H9 (cell line): ENCODE results near the gene ALDH1B1. TPM values are rescaled to one million over a fixed set of nuclear protein-coding genes. Genes with fewer than 3 reads are reported as not detected.

ENCODE experiments used
- DNase-seq: peaks from one replicate; pipeline ENCODE4 v3.0.0-alpha.2; 2017
- H2AFZ ChIP-seq: one replicate; pipeline ENCODE4 v1.6.1; 2013; ENCODE audit warnings: mild to moderate bottlenecking, low read length, control low read depth, moderate library complexity
- H2AK5ac ChIP-seq: 2 replicates; pipeline ENCODE4 v1.6.1; 2013; ENCODE audit warnings: low read length, control low read depth, mixed read lengths; ENCODE audit not compliant: insufficient read length
- H2BK120ac ChIP-seq: one replicate; pipeline ENCODE4 v1.6.1; 2013; ENCODE audit warnings: low read depth, mild to moderate bottlenecking, low read length, control low read depth, inconsistent platforms; ENCODE audit not compliant: poor library complexity, severe bottlenecking
- H2BK12ac ChIP-seq: 2 replicates; pipeline ENCODE4 v1.6.1; 2013; ENCODE audit warnings: low read length, control low read depth, mixed read lengths, low read depth; ENCODE audit not compliant: insufficient read length
- H2BK15ac ChIP-seq: 2 replicates; pipeline ENCODE4 v1.6.1; 2013; ENCODE audit warnings: low read depth, low read length, control low read depth
- H2BK20ac ChIP-seq: one replicate; pipeline ENCODE4 v1.6.1; 2013; ENCODE audit warnings: low read depth, mild to moderate bottlenecking, low read length, control low read depth, inconsistent platforms; ENCODE audit not compliant: poor library complexity, severe bottlenecking
- H2BK5ac ChIP-seq: 2 replicates; pipeline ENCODE4 v1.6.1; 2013; ENCODE audit warnings: low read length, control low read depth, mixed read lengths; ENCODE audit not compliant: insufficient read length
- H3K14ac ChIP-seq: 2 replicates; pipeline ENCODE4 v1.6.1; 2013; ENCODE audit warnings: low read length, control low read depth; ENCODE audit not compliant: insufficient read depth
- H3K18ac ChIP-seq: 2 replicates; pipeline ENCODE4 v1.6.1; 2013; ENCODE audit warnings: low read depth, mild to moderate bottlenecking, mixed read lengths, low read length, control low read depth; ENCODE audit not compliant: insufficient read length
- H3K23ac ChIP-seq: 2 replicates; pipeline ENCODE4 v1.6.1; 2013; ENCODE audit warnings: low read length, control low read depth, mixed read lengths, low read depth; ENCODE audit not compliant: insufficient read length
- H3K23me2 ChIP-seq: 2 replicates; pipeline ENCODE4 v1.6.1; 2013; ENCODE audit warnings: low read depth, mild to moderate bottlenecking, mixed read lengths, low read length, control low read depth; ENCODE audit not compliant: insufficient read length, poor library complexity, severe bottlenecking
- H3K27ac ChIP-seq: 2 replicates; pipeline ENCODE4 v1.5.1; 2013; ENCODE audit warnings: low read length, control low read depth, mixed read lengths, low read depth; ENCODE audit not compliant: insufficient read length
- H3K27me3 ChIP-seq: 2 replicates; pipeline ENCODE4 v1.6.1; 2013; ENCODE audit warnings: low read length, control low read depth, inconsistent platforms; ENCODE audit not compliant: insufficient read depth
- H3K4ac ChIP-seq: 2 replicates; pipeline ENCODE4 v1.6.1; 2013; ENCODE audit warnings: low read depth, mild to moderate bottlenecking, control low read depth, inconsistent platforms, low read length, moderate library complexity
- H3K4me1 ChIP-seq: 2 replicates; pipeline ENCODE4 v1.6.1; 2013; ENCODE audit warnings: low read length, control low read depth, inconsistent platforms; ENCODE audit not compliant: insufficient read depth
- H3K4me2 ChIP-seq: 2 replicates; pipeline ENCODE4 v1.6.1; 2013; ENCODE audit warnings: low read length, control low read depth, mixed read lengths; ENCODE audit not compliant: insufficient read length, insufficient read depth
- H3K56ac ChIP-seq: 2 replicates; pipeline ENCODE4 v1.6.1; 2013; ENCODE audit warnings: low read depth, mild to moderate bottlenecking, mixed read lengths, low read length, control low read depth; ENCODE audit not compliant: insufficient read length
- H3K79me1 ChIP-seq: 2 replicates; pipeline ENCODE4 v1.6.1; 2013; ENCODE audit warnings: low read depth, mild to moderate bottlenecking, moderate library complexity, low read length, control low read depth, inconsistent platforms; ENCODE audit not compliant: insufficient read depth, poor library complexity, severe bottlenecking
- H3K79me2 ChIP-seq: 2 replicates; pipeline ENCODE4 v1.6.1; 2013; ENCODE audit warnings: low read length, control low read depth, inconsistent platforms; ENCODE audit not compliant: insufficient read depth
- H3K9ac ChIP-seq: 2 replicates; pipeline ENCODE4 v1.6.1; 2013; ENCODE audit warnings: low read length, control low read depth, mixed read lengths; ENCODE audit not compliant: insufficient read length; ENCODE audit errors: extremely low read depth
- H3K9me3 ChIP-seq: one replicate; pipeline ENCODE4 v1.6.1; 2013; ENCODE audit warnings: low read depth, low read length, inconsistent platforms; ENCODE audit not compliant: control insufficient read depth
- H3T11ph ChIP-seq: one replicate; pipeline ENCODE4 v1.6.1; 2013; ENCODE audit warnings: mild to moderate bottlenecking, low read length, control low read depth, inconsistent platforms
- H4K20me1 ChIP-seq: one replicate; pipeline ENCODE4 v1.6.1; 2013; ENCODE audit not compliant: control insufficient read depth, insufficient read length, insufficient read depth
- H4K5ac ChIP-seq: 2 replicates; pipeline ENCODE4 v1.6.1; 2013; ENCODE audit warnings: low read depth, mild to moderate bottlenecking, mixed read lengths, low read length, control low read depth; ENCODE audit not compliant: insufficient read length
- H4K8ac ChIP-seq: replicated peaks from 2 replicates; pipeline ENCODE4 v1.6.1; 2013; ENCODE audit warnings: low read length, control low read depth, mixed read lengths, low read depth; ENCODE audit not compliant: insufficient read length
- H4K91ac ChIP-seq: 2 replicates; pipeline ENCODE4 v1.6.1; 2013; ENCODE audit warnings: low read depth, mild to moderate bottlenecking, moderate library complexity, mixed read lengths, low read length, control low read depth; ENCODE audit not compliant: insufficient read length
- H3K27ac Mint-ChIP-seq, 3 experiments: 2 replicates in 2 of 3; 3 replicates in 1 of 3; pipeline ENCODE4 v1.8.0; 2020 to 2021; ENCODE audit warnings: mixed read lengths in 3 of 3, mild to moderate bottlenecking in 1 of 3, moderate library complexity in 1 of 3
- H3K27me3 Mint-ChIP-seq: 2 replicates; pipeline ENCODE4 v1.8.0; 2021; ENCODE audit warnings: low read depth, mild to moderate bottlenecking, moderate library complexity, mixed read lengths
- H3K36me3 Mint-ChIP-seq, 3 experiments: 2 replicates in 2 of 3; 3 replicates in 1 of 3; pipeline ENCODE4 v1.8.0; 2020 to 2021; ENCODE audit warnings: low read depth in 3 of 3, mixed read lengths in 3 of 3; ENCODE audit not compliant: insufficient read depth in 1 of 3
- H3K4me1 Mint-ChIP-seq, 2 experiments: 2 replicates each; pipeline ENCODE4 v1.8.0; 2020; ENCODE audit warnings: mixed read lengths in 2 of 2
- H3K4me3 Mint-ChIP-seq, 2 experiments: 2 replicates in 1 of 2; 3 replicates in 1 of 2; pipeline ENCODE4 v1.8.0; 2020 to 2021; ENCODE audit warnings: mild to moderate bottlenecking in 2 of 2, mixed read lengths in 2 of 2, moderate library complexity in 1 of 2
- H3K9me3 Mint-ChIP-seq, 2 experiments: 2 replicates in 1 of 2; 3 replicates in 1 of 2; pipeline ENCODE4 v1.8.0; 2020; ENCODE audit warnings: mild to moderate bottlenecking in 2 of 2, mixed read lengths in 2 of 2, moderate library complexity in 1 of 2
- CTCF ChIP-seq: fragments of 200-600 bp; sonication (generic); conservative IDR thresholded peaks from 3 replicates; pipeline ENCODE4 v1.8.0; 2021; ENCODE audit warnings: antibody characterized with exemption, mild to moderate bottlenecking
- WGBS: extraction: QIAGEN DNeasy Blood & Tissue Kit; methylation state at CpG from one replicate; pipeline ENCODE4 v1.1.7; 2013; ENCODE audit warnings: missing lambda C conversion rate, low lambda C conversion rate, mixed read lengths; ENCODE audit not compliant: insufficient read length; ENCODE audit errors: extremely low coverage; 5-methylcytosine and 5-hydroxymethylcytosine counted together
- total RNA-seq: library from RNA; stranded (reverse); gene quantifications from 2 replicates; pipeline ENCODE4 v1.2.1, GENCODE V29; 2021

ALDH1B1 gene
- total RNA-seq, 1 experiment from 2014 or later, result 49.6 TPM

GRCh38 chr9:38343552-38343951 lies 49.0 kb upstream of the ALDH1B1 start:
- H3K79me2 ChIP-seq, result no peaks in the 10 kb centered on the region
- H2AFZ ChIP-seq, result no peak overlapping the region
- Mint-ChIP-seq H3K27ac (no peak overlapping the region), H3K4me3 (no peak overlapping the region), H3K27me3 (peaks cover 82% of the 10 kb centered on the region), H3K9me3 (no peaks in the 10 kb centered on the region; a peak in 1 of 5 replicates), H3K36me3 (peaks cover 0 to 2% (median 0%) of the 10 kb centered on the region in 3 experiments; a peak in 2 of 7 replicates), H3K4me1 (peaks cover 25 to 32% of the 10 kb centered on the region in 2 experiments)
- H4K91ac ChIP-seq, result no peak overlapping the region
- H2BK5ac ChIP-seq, result no peak overlapping the region
- H2AK5ac ChIP-seq, result no peak overlapping the region
- H3K27ac ChIP-seq, result no peak overlapping the region
- no peak overlapping the region for H2BK20ac ChIP-seq
- no peak overlapping the region for H2BK120ac ChIP-seq
- no peaks in the 10 kb centered on the region for H3K79me1 ChIP-seq
- no peak for DNase-seq
- no peak overlapping the region for H3T11ph ChIP-seq
- no peak overlapping the region for H3K9ac ChIP-seq
- no peak overlapping the region for H4K8ac ChIP-seq
- WGBS, result no CpG with 5 or more reads among the region's 6 CpGs
- no peaks in the 10 kb centered on the region for H4K20me1 ChIP-seq
- no peak overlapping the region for H2BK15ac ChIP-seq
- H3K9me3 ChIP-seq, result no peaks in the 10 kb centered on the region
- H3K4ac ChIP-seq, result no peak overlapping the region
- H2BK12ac ChIP-seq, result no peak overlapping the region
- H3K23me2 ChIP-seq, result no peaks in the 10 kb centered on the region
- H3K4me1 ChIP-seq, result no peaks in the 10 kb centered on the region
- H3K56ac ChIP-seq, result no peak overlapping the region
- H3K4me2 ChIP-seq, result no peak overlapping the region
- TF ChIP-seq CTCF, result no peak
- no peak overlapping the region for H3K18ac ChIP-seq
- no peaks in the 10 kb centered on the region for H3K27me3 ChIP-seq
- H3K14ac ChIP-seq, result no peak overlapping the region; the same call in 1 of the 2 replicates
- H4K5ac ChIP-seq, result no peak overlapping the region
- H3K23ac ChIP-seq, result no peak overlapping the region
